ENCODE results near the gene IQCE.
"Not testable (repeated sequence)": the region's sequence is repeated elsewhere in the genome, so short reads cannot be mapped to it uniquely, and the experiment has no call there.

Gene IQCE

DNA sequence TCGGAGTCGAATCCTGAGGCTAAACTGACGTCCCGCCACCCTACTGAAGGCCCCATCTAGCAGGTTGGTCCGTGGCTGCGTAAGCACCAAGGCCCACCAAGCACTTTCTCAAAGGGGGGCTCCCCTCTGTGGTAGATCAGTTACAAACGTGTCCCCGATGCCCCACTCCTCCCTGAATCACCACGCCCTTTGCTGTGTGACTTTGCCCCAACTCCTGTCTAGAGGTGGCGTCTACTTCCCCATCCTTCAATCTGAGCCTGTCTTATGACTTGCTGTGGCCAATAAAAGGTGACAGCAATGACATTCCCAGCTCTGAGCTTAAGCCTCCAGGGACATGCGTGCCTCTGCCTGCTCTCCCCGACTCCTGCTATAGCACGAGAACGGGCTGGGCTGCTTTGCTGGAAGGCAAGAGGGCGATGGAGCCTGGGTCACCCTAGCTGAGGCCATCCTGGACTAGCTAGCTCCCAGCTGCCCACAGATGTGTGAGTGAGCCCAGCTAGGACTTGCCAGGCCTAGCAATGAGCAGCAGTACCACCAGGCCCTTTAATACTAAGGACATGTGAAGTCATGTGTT is 26.5 kb upstream of the IQCE start:
- DNase-seq (ENCODE audit: low read depth) = not testable (repeated sequence)

DNA sequence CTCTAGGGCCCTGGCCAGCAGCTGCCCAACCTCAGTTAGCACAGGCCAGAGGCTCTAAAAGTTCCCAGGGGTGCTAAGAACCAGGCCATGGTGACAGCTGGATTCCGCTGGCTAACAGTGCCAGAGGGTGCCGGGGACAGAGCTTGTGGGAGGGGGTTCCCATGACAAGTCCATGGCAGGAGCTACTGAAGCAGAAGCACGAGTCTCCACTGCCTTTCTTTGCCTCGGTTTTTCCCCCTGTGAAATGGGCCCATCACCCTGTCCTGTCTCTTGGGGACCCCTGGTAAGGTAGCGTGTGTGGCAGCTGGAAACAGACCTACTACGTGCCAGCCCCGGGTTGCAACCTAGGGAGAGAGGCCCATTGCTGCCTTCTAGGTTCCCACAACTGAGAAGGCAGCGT is 26.0 kb upstream of the IQCE start:
- DNase-seq (ENCODE audit: low read depth) = not testable (repeated sequence)

GRCh38 chr7:2533566-2533965 is 25.2 kb upstream of the IQCE start:
- not testable (repeated sequence) for DNase-seq (ENCODE audit: low read depth)

- not testable (repeated sequence) for DNase-seq (ENCODE audit: low read depth)
Measured at GRCh38 chr7:2534214-2534613, 24.6 kb upstream of the IQCE start.

DNA sequence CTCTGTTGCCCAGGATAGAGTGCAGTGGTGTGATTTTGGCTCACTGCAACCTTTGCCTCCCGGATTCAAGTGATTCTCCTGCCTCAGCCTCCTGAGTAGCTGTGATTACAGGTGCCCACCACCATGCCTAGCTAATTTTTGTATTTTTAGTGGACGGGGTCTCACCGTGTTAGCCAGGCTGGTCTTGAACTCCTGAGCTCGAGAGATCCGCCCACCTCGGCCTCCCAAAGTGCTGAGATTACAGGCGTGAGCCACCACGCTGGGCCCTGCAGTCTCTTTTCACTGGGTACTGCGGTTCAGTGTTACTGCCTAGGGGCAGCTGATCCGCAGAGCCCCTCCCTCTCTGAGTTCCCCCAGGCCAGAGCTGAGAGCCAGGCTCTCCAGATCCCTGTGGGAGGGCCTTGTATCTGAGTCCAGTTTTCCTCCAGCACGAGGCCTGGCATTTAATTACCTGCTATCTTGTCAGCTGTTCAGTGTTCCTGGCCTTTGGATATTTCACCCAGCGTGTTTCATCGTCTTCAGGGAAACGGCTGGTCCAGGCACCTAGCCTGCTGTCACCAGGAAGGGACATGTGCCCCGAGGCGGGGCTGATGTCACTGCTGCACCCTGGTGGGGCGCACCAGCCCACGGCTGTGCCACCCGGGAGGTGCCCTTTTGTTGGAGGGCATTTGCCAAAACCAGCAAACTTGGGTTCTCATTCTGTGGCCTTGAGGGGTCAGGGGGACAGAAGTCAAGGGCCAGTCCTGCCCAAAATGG is 22.7 kb upstream of the IQCE start:
- DNase-seq (ENCODE audit: low read depth) = not testable (repeated sequence)

DNA sequence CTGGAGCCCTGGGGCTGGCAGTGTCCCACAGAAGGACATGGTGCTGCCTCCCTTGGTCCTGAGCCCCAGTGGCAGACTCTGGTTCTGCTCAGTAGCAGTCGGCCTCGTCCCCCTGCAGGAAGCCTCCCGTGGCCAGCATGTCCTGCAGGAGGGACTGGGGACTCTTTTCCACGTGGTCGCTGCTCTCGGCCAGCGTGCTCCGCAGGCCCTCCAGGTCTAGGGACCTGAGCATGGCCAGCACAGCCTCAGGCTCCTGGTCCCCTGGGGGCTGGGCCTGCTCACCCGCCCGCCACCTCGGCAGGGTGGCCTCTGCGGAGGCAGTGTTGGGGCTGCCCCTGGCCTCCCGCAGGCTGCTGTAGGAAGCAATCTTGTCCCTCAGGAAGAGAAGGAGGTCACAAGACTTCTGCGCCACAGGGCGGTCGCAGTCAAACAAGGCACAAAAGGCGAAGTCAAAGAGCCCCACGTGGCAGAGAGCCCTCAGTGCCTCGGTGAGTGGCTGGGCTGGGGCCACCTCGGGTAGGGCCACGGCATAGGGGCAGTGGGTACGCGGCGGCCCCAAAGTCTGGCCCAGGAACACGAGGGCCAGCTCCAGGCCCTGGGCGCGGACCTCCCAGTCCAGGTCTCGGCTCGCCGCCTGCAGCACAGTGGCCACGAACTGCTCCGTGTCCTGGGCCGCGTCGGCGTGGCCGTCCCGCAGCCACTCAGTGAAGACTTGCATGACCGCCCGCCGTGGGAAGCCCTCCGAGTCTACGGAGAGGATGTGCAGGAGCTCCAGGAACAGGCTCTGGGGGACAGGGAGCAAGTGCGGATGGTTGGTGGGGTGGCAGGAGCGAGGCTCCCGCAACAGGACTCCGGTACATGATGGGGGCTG is 20.6 kb upstream of the IQCE start:
- DNase-seq (ENCODE audit: low read depth) = no peak

GRCh38 chr7:2539031-2539911 is 19.5 kb upstream of the IQCE start:
- no peak for DNase-seq (ENCODE audit: low read depth)

GRCh38 chr7:2540133-2540532 is 18.6 kb upstream of the IQCE start:
- DNase-seq (ENCODE audit: low read depth) = no peak

DNA sequence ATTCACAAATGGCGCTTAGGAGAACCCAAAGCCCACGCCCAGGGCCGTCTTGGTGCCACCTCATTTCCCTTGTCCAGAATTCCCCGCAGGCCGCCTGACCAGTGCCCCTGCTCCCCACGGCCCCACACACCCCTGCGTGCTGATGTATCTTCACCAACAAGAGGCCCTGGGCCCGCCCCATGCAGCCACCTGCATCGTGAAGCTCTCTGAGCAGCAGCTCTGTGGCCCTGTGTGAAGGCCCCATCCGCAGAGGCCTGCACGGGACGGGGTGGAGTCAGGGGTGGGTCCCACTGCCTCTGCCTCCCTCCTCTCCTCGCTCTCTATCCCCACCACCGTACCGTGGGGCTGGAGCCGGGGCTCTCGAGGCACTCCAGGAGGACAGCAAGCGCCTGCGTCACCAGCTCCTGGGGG is 18.1 kb upstream of the IQCE start:
- DNase-seq (ENCODE audit: low read depth) = no peak

GRCh38 chr7:2541291-2542010 is 17.3 kb upstream of the IQCE start:
- no peak for DNase-seq (ENCODE audit: low read depth)

DNA sequence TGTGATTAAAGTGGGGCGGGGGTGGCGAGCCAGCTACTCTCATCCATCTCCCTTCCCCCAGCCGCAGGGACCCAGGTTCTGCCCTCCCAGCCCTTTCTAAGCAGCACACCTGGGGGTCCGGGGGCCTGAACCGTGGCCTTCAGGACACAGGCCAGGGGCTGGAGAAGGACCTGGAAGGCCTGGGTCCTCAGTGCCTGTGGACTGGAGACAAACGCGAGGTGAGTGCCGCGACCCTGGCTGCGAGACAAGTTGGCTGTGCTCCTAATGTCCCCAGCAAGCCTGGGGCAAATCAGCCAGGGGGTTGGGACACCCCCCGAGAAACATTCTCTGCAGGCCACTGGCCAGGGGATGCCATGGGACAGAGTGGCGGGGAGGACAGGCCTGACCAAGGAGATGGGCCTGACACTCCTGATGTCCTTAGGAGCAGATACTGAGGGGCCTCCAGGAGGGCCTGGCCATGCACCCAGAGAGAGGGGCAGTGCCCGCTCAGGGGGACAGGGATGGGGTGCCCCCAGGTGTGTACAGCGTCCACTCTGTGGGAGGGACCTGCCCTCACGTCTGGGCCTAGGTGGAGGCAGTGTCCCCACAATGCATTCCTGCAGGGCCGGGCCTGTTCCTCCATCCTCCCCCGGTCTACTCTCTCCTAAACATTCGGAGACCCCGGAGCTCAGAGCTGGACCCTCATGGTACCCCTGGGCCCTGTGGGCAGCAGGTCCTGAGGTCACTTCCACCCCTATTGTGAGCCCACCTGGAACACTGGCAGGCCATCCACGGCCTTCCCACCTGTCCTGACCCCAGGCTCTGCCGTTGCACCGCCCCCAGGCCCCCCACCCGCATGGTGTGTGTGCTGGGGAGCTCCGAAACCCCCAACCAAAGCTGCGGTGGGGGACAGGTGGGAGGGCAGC is 16.5 kb upstream of the IQCE start:
- DNase-seq (ENCODE audit: low read depth) = no peak

- no peak for DNase-seq (ENCODE audit: low read depth)
Measured at GRCh38 chr7:2542916-2543871, 15.6 kb upstream of the IQCE start.

DNA sequence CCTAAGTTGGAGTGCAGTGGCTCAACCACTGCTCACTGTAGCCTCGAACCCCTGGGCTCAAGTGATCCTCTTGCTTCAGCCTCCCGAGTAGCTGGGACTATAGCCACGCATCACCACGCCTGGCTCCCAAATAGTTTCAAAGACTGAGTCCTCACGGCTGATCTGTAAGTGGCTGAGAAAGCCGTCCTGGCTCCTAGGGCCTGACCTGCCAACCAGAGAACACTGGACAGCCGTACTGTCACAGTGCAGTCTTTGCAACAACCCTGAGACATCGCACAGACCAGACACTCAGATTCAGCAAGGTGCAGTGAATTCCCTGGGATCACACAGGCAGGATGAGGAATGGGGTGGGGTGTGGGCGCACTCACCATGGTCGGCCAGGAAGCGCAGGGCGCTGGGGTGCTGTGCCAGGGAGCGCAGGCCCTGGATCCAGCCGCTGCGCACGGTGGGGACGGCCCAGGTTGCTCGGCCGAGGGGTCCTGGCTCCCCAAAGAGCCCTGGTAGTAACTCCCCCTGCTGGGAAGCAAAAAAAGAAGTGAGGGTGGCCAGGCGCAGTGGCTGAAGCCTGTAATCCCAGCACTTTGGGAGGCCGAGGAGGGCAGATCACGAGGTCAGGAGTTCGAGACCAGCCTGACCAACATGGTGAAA is 14.1 kb upstream of the IQCE start:
- DNase-seq (ENCODE audit: low read depth) = no peak

GRCh38 chr7:2545746-2546425 is 12.9 kb upstream of the IQCE start:
- no peak for DNase-seq (ENCODE audit: low read depth)

DNA sequence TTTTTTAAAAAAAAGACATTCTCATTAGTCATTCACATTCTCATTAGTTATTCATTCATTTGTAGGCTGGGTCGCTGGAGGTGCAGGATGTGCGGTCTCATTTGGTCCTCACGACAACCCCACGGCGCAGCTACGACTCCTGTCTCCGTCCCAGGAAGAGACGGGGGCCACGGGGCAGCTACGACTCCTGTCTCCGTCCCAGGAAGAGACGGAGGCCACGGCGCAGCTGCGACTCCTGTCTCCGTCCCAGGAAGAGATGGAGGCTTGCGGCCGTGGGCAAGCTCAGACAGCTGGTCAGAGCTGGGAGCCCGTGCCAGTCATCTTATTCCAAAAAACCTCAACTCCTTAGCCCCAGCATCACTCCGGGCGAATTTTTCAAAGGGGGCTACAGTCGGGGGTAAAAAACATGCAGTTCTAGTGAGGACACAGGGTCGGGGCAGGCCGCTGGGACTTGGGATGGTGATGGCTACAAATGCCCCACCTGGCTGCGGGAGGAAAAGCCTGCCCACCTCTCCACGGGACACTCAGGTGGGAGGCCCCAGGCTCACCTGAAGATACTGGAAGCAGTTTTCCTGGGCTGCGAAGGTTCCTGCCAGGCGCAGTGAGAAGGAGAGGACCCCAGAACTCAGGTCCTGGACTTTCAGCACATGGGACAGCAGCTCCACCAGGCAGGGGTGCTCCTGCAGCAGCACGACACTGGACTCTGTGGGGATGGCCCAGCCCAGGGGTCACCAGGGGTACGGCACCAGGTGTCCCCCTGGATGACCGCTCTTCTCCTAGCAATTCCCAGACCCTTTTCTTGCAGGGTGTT is 11.8 kb upstream of the IQCE start:
- DNase-seq (ENCODE audit: low read depth) = no peak

- DNase-seq (ENCODE audit: low read depth) = no peak
Measured at GRCh38 chr7:2551418-2551817, 7.4 kb upstream of the IQCE start.

GRCh38 chr7:2553108-2553507 is 5.7 kb upstream of the IQCE start:
- no peak for DNase-seq (ENCODE audit: low read depth)
